K562 (cell line): ENCODE data around the gene DENND1A. TPM values are rescaled to one million over a fixed set of nuclear protein-coding genes. Genes with fewer than 3 reads are reported as not detected.

Experiments
- BHLHE40 ChIP-seq: IDR thresholded peaks from 2 replicates; pipeline ENCODE4 v1.6.1; 2011; ENCODE audit warnings: low read length, improper control_type of control experiment
- C11orf30 ChIP-seq: fragments of 450-650 bp; IDR thresholded peaks from 2 replicates; pipeline ENCODE4 v1.6.1; 2016; ENCODE audit warnings: low read depth, mild to moderate bottlenecking
- EHMT2 ChIP-seq: fragments of 450-650 bp; IDR thresholded peaks from 2 replicates; pipeline ENCODE4 v1.6.1; 2018; ENCODE audit warnings: antibody characterized with exemption
- HNRNPLL ChIP-seq: fragments of 200-400 bp; formaldehyde crosslinking; IDR thresholded peaks from 2 replicates; pipeline ENCODE4 v1.6.1; 2017; ENCODE audit warnings: low read length, low read depth, mild to moderate bottlenecking; ENCODE audit not compliant: poor library complexity, severe bottlenecking
- JUND ChIP-seq, 2 experiments: IDR thresholded peaks; 2 replicates in 1 of 2; 3 replicates in 1 of 2; pipeline ENCODE4 v1.6.1; 2011; ENCODE audit warnings: borderline replicate concordance in 2 of 2, low read depth in 2 of 2, low read length in 2 of 2, improper control_type of control experiment in 1 of 2, missing biosample characterization in 1 of 2, missing genetic modification characterization in 1 of 2, missing genetic modification reagents in 1 of 2
- L3MBTL2 ChIP-seq: fragments of 450-650 bp; IDR thresholded peaks from 2 replicates; pipeline ENCODE4 v1.6.1; 2016; ENCODE audit warnings: mild to moderate bottlenecking, moderate library complexity
- MAFF ChIP-seq: IDR thresholded peaks from 2 replicates; pipeline ENCODE4 v1.6.1; 2012; ENCODE audit warnings: low read length, improper control_type of control experiment
- NR3C1 ChIP-seq: sonication (generic); formaldehyde crosslinking; IDR thresholded peaks from 2 replicates; pipeline ENCODE4 v1.8.1; 2022; ENCODE audit warnings: missing genetic modification reagents
- TEAD4 ChIP-seq, 2 experiments: sonication (generic) in 1 of 2; formaldehyde crosslinking in 1 of 2; IDR thresholded peaks; 2 replicates each; pipeline versions ENCODE4 v1.6.1 to v1.8.0; 2012 to 2022; ENCODE audit warnings: borderline replicate concordance in 1 of 2, inconsistent platforms in 1 of 2, low read length in 1 of 2, mild to moderate bottlenecking in 1 of 2, missing genetic modification reagents in 1 of 2
- ZNF134 ChIP-seq: fragments of 250-450 bp; sonication (Bioruptor Pico); conservative IDR thresholded peaks from 2 replicates; pipeline ENCODE4 v1.4.0; 2020
- ZNF239 ChIP-seq: fragments of 250-450 bp; sonication (Bioruptor Pico); IDR thresholded peaks from 2 replicates; pipeline ENCODE4 v1.4.0; 2020; ENCODE audit warnings: mild to moderate bottlenecking
- polyA plus RNA-seq, 8 experiments: library from polyadenylated mRNA; depleted of rRNA in 4 of 8; stranded (reverse) in 5 of 8; unstranded in 3 of 8; fragments of >200 nt; fragmentation: Nextera tagmentation in 2 of 8; fragmentation: Illumina TruSeq in 1 of 8; extraction: Ambion mirVana in 2 of 8; extraction: Trizol in 1 of 8; gene quantifications; 2 replicates each; pipeline versions ENCODE4 v1.2.1 to v1.2.3, GENCODE V29; 2011 to 2014; ENCODE audit warnings: inconsistent platforms in 1 of 8, missing spikeins in 1 of 8
- total RNA-seq, 7 experiments: library from RNA; depleted of rRNA in 6 of 7; stranded (reverse); fragments of >200 nt in 6 of 7; fragmentation: Illumina TruSeq in 2 of 7; extraction: Trizol in 2 of 7; gene quantifications; 2 replicates each; pipeline versions ENCODE4 v1.2.1 to v1.2.3, GENCODE V29; 2011 to 2021; ENCODE audit warnings: low replicate concordance in 1 of 7
- TF ChIP-seq, protein P1 (sequence below): fragments of 200-800 bp; sonication (Bioruptor generic); IDR thresholded peaks from 2 replicates; pipeline ENCODE4 v1.6.1; 2017; ENCODE audit warnings: missing genetic modification characterization, missing compliant biosample characterization
- TF ChIP-seq, protein P2 (sequence below): fragments of 250-450 bp; sonication (Bioruptor Pico); IDR thresholded peaks from 2 replicates; pipeline ENCODE4 v1.9.0; 2021; ENCODE audit warnings: mild to moderate bottlenecking

DENND1A gene
- total and polyA plus RNA-seq, 9 of the 15 experiments (the other 6 are each of a cell fraction or from before 2014, with no cell fraction given) = 7.6 to 29.5 (median 15.7) TPM

DNA sequence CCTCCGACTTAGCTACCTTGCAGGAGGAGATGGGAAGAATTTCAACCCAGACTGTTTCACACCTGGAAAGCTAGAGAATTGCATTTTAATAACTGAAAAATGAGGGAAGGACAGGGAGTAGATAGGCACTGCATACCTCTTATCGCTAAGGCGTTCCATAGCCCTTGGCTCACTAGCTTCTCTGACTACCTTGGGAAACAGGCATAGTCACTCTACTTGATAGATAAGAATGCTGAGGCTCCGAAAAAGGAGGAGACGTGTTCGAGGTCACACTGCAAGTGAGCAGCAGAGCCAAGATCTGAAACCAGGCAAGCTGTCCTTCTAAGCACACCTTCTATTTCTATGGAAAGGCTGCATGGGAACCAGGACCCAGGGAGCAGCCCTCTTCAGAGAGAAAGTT, 405.1 kb downstream of the DENND1A start (continued):
- TF ChIP-seq, protein P1, sequence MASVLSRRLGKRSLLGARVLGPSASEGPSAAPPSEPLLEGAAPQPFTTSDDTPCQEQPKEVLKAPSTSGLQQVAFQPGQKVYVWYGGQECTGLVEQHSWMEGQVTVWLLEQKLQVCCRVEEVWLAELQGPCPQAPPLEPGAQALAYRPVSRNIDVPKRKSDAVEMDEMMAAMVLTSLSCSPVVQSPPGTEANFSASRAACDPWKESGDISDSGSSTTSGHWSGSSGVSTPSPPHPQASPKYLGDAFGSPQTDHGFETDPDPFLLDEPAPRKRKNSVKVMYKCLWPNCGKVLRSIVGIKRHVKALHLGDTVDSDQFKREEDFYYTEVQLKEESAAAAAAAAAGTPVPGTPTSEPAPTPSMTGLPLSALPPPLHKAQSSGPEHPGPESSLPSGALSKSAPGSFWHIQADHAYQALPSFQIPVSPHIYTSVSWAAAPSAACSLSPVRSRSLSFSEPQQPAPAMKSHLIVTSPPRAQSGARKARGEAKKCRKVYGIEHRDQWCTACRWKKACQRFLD (CRISPR knock-in tag) = no peak
- TF ChIP-seq, protein P2, sequence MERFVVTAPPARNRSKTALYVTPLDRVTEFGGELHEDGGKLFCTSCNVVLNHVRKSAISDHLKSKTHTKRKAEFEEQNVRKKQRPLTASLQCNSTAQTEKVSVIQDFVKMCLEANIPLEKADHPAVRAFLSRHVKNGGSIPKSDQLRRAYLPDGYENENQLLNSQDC (CRISPR knock-in tag) = no peak
- TF ChIP-seq ZNF134 = no peak
- peak; percentile 54 for TF ChIP-seq HNRNPLL
- TF ChIP-seq MAFF = peak; percentile 38; the same call in 1 of the 2 replicates
- TF ChIP-seq BHLHE40 = 0 out of 2 replicates have a peak, but pooled peaks have one; percentile 17
- TF ChIP-seq TEAD4 (IDR thresholded peaks at IDR 0.05; ENCODE audit: low read length) = peak; percentile 22; the same call in 1 of the 2 replicates
- no peak for TF ChIP-seq TEAD4 (CRISPR knock-in tag; IDR thresholded peaks at IDR 0.05; ENCODE audit: borderline replicate concordance)
- TF ChIP-seq C11orf30 = peak; percentile 65; the same call in 1 of the 2 replicates
- TF ChIP-seq ZNF239 (CRISPR knock-in tag) = 0 out of 2 replicates have a peak, but pooled peaks have one; percentile 20
- TF ChIP-seq NR3C1 (CRISPR knock-in tag) = no peak
- TF ChIP-seq L3MBTL2 = peak; percentile 41; the same call in 1 of the 2 replicates
- 0 out of 2 replicates have a peak, but pooled peaks have one; percentile 20 for TF ChIP-seq EHMT2
- TF ChIP-seq JUND (IDR thresholded peaks at IDR 0.05; ENCODE audit: borderline replicate concordance, low read depth, low read length) = no peak
- TF ChIP-seq JUND (tag; IDR thresholded peaks at IDR 0.05; ENCODE audit: borderline replicate concordance, low read depth, low read length) = peak; percentile 31; the same call in 1 of the 3 replicates
